Peyer's patch (tissue), 4 donors: Measurements from ENCODE around the gene TEKTIP1. TPM values are rescaled to one million over a fixed set of nuclear protein-coding genes. Genes with fewer than 3 reads are reported as not detected.

ENCODE experiments used
- DNase-seq, 3 donors: peaks; one replicate each; pipeline ENCODE4 v3.0.0-alpha.2; 2017 to 2019
- H3K27ac ChIP-seq, 4 donors: fragments of 200-600 bp; sonication (generic); one replicate each; pipeline ENCODE4 v1.5.1; 2016 to 2019
- H3K27me3 ChIP-seq, 2 donors: fragments of 200-600 bp; sonication (generic); one replicate each; pipeline ENCODE4 v1.5.1; 2019
- H3K36me3 ChIP-seq, 3 donors: fragments of 200-600 bp; sonication (generic); one replicate each; pipeline ENCODE4 v1.5.1; 2016 to 2019
- H3K4me1 ChIP-seq, 4 donors: fragments of 200-600 bp; sonication (generic); one replicate each; pipeline ENCODE4 v1.5.1; 2016 to 2019
- H3K4me3 ChIP-seq, 4 donors: fragments of 200-600 bp; sonication (generic); 1 replicate in 3 of 4; 2 replicates in 1 of 4; pipeline ENCODE4 v1.5.1; 2016 to 2019; ENCODE audit warnings: mild to moderate bottlenecking in 1 of 4
- H3K9me3 ChIP-seq, 4 donors: fragments of 200-600 bp; sonication (generic); one replicate each; pipeline ENCODE4 v1.5.1; 2016 to 2019; ENCODE audit warnings: mild to moderate bottlenecking in 1 of 4
- CTCF ChIP-seq, 6 experiments: fragments of 450-650 bp in 4 of 6; fragments of 200-600 bp in 2 of 6; sonication (generic) in 1 of 6; IDR thresholded peaks; one replicate each; pipeline ENCODE4 v1.5.1; 2017 to 2019; ENCODE audit warnings: antibody characterized with exemption in 6 of 6, mild to moderate bottlenecking in 3 of 6, moderate library complexity in 1 of 6
- POLR2A ChIP-seq, 2 donors: fragments of 450-650 bp; IDR thresholded peaks; one replicate each; pipeline ENCODE4 v1.5.1; 2017; ENCODE audit warnings: antibody characterized with exemption in 2 of 2, mild to moderate bottlenecking in 2 of 2, moderate library complexity in 2 of 2
- total RNA-seq, 4 donors: library from RNA; depleted of rRNA; stranded (reverse); fragments of >200 nt; gene quantifications; one replicate each; pipeline ENCODE4 v1.1.0, GENCODE V29; 2016

Gene TEKTIP1
- total RNA-seq, 4 donors from 2014 or later: 1.8 to 11.1 (median 2.4) TPM; not detected in 1

- no peak overlapping the region for H3K27ac ChIP-seq
- peaks cover 0 to 3% (median 0%) of the 10 kb centered on the region in 4 donors for H3K4me1 ChIP-seq
- no peak overlapping the region for H3K4me3 ChIP-seq
- H3K27me3 ChIP-seq: no peaks in the 10 kb centered on the region
- H3K36me3 ChIP-seq: peaks cover 0 to 43% (median 0%) of the 10 kb centered on the region in 3 donors
- H3K9me3 ChIP-seq: no peaks in the 10 kb centered on the region
- no peak for TF ChIP-seq CTCF (IDR thresholded peaks at IDR 0.05)
- no peak for TF ChIP-seq POLR2A (IDR thresholded peaks at IDR 0.05)
- DNase-seq: no peak
Observed at GRCh38 chr19:3494051-3494450, 44.9 kb upstream of the TEKTIP1 start.

GRCh38 chr19:3494559-3494958 is 44.4 kb upstream of the TEKTIP1 start:
- peaks cover 0 to 8% (median under 1%) of the 10 kb centered on the region in 4 donors for H3K4me1 ChIP-seq
- no peaks in the 10 kb centered on the region for H3K27me3 ChIP-seq
- no peaks in the 10 kb centered on the region for H3K9me3 ChIP-seq
- H3K4me3 ChIP-seq: no peak overlapping the region
- DNase-seq: no peak
- peaks cover 0 to 43% (median 0%) of the 10 kb centered on the region in 3 donors for H3K36me3 ChIP-seq
- TF ChIP-seq CTCF (IDR thresholded peaks at IDR 0.05) (no peak), POLR2A (IDR thresholded peaks at IDR 0.05) (no peak)
- H3K27ac ChIP-seq: no peak overlapping the region

GRCh38 chr19:3496392-3497273 is 42.3 kb upstream of the TEKTIP1 start:
- no peaks in the 10 kb centered on the region for H3K27me3 ChIP-seq
- peaks cover 0 to 37% (median 0%) of the 10 kb centered on the region in 3 donors for H3K36me3 ChIP-seq

GRCh38 chr19:3497757-3498520 is 41.0 kb upstream of the TEKTIP1 start:
- Histone ChIP-seq H3K9me3 (no peaks in the 10 kb centered on the region), H3K36me3 (peaks cover 0 to 24% (median 0%) of the 10 kb centered on the region in 3 donors), H3K4me3 (no peak overlapping the region), H3K27me3 (no peaks in the 10 kb centered on the region), H3K27ac (no peak overlapping the region), H3K4me1 (peaks cover 0 to 13% (median 4%) of the 10 kb centered on the region in 4 donors)
- DNase-seq: no peak
- TF ChIP-seq POLR2A (IDR thresholded peaks at IDR 0.05) (no peak), CTCF (IDR thresholded peaks at IDR 0.05) (no peak)

More at GRCh38 chr19:3496392-3497273, 42.3 kb upstream of the TEKTIP1 start:
- Histone ChIP-seq H3K9me3 (no peaks in the 10 kb centered on the region), H3K4me1 (peaks cover 0 to 13% (median 4%) of the 10 kb centered on the region in 4 donors), H3K4me3 (no peak overlapping the region), H3K27ac (no peak overlapping the region)
- no peak for TF ChIP-seq CTCF (IDR thresholded peaks at IDR 0.05)
- no peak for TF ChIP-seq POLR2A (IDR thresholded peaks at IDR 0.05)
- no peak for DNase-seq

- Histone ChIP-seq H3K27ac (peak overlapping the region; percentile 84 to 91 (median 87)), H3K36me3 (peaks cover 0 to 18% (median 0%) of the 10 kb centered on the region in 3 donors), H3K4me3 (peak overlapping the region; percentile 76 to 99 (median 92)), H3K4me1 (peaks cover 0 to 13% (median 4%) of the 10 kb centered on the region in 4 donors), H3K27me3 (no peaks in the 10 kb centered on the region), H3K9me3 (no peaks in the 10 kb centered on the region)
- no peak for DNase-seq
- no peak for TF ChIP-seq POLR2A (IDR thresholded peaks at IDR 0.05)
- no peak for TF ChIP-seq CTCF (IDR thresholded peaks at IDR 0.05)
Observed at GRCh38 chr19:3499738-3500428, 39.1 kb upstream of the TEKTIP1 start.
